NB4 (cell line): ENCODE data around the gene KLF16.

ENCODE experiments used
- DNase-seq: peaks from one replicate; pipeline ENCODE4 v3.0.0; 2010; ENCODE audit warnings: low read depth
- H3K4me3 ChIP-seq: one replicate; pipeline ENCODE4 v1.5.1; 2011; ENCODE audit warnings: mild to moderate bottlenecking, low read depth, low read length, moderate library complexity
- CTCF ChIP-seq: IDR thresholded peaks from one replicate; pipeline ENCODE4 v1.5.1; 2012; ENCODE audit warnings: low read depth, low read length
- MYC ChIP-seq: IDR thresholded peaks from 2 replicates; pipeline ENCODE4 v1.6.1; 2011; ENCODE audit warnings: low read depth, low read length
- POLR2A ChIP-seq: IDR thresholded peaks from 2 replicates; pipeline ENCODE4 v1.6.1; 2011; ENCODE audit warnings: mild to moderate bottlenecking; ENCODE audit not compliant: insufficient read length; ENCODE audit errors: extremely low read depth
- TF ChIP-seq, protein P1 (sequence below): IDR thresholded peaks from 2 replicates; pipeline ENCODE4 v1.6.1; 2011; ENCODE audit warnings: low read depth, low read length

Gene KLF16

GRCh38 chr19:1861599-1862031 lies 1.8 kb downstream of the KLF16 start:
- DNase-seq, result no peak
- TF ChIP-seq POLR2A (no peak), CTCF (no peak)
- TF ChIP-seq, protein P1, sequence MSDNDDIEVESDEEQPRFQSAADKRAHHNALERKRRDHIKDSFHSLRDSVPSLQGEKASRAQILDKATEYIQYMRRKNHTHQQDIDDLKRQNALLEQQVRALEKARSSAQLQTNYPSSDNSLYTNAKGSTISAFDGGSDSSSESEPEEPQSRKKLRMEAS, result peak; percentile 42; the same call in 1 of the 2 replicates
- peak overlapping the region; percentile 77 for H3K4me3 ChIP-seq

DNA sequence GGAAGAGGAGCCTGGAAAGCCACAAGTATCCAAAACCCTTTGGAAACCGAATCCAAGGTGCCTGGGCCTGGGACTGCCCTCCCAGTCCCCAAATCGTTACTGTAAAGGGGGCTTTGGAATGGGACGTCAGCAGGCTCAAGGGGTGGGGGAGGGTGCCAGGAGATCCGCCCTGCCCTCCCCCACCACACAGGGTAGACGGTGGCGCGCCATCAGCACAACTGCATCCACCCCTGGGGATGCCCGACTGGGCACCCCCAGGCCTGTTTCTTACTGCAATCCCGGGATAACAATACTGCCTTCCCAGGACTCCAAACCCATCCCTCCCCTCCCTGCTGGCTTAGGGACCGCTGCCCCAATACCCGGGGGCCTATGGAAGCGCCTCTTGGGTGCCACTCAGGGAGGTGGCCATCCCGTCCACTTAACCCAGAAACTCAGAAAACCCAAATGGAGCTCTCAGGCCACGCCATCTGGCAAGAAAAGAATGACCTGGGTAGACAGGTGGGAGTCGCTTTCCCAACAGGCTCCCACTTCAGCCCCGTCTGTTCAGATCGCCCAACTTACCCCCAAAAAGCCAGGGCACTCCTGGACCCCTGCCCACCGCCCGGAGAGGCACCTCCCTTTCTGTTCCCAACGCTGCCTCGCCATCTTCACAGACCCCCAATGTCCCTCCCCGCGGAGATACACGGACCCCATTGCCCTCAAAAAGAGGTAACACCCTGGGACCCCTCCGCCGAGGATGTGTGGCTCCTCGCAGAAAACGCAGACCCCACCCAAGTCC lies 2.4 kb downstream of the KLF16 start:
- peak overlapping the region; percentile 77 for H3K4me3 ChIP-seq
- no peak for DNase-seq
- no peak for TF ChIP-seq MYC
- TF ChIP-seq, protein P1, result no peak
- no peak for TF ChIP-seq CTCF
- TF ChIP-seq POLR2A, result no peak

DNA sequence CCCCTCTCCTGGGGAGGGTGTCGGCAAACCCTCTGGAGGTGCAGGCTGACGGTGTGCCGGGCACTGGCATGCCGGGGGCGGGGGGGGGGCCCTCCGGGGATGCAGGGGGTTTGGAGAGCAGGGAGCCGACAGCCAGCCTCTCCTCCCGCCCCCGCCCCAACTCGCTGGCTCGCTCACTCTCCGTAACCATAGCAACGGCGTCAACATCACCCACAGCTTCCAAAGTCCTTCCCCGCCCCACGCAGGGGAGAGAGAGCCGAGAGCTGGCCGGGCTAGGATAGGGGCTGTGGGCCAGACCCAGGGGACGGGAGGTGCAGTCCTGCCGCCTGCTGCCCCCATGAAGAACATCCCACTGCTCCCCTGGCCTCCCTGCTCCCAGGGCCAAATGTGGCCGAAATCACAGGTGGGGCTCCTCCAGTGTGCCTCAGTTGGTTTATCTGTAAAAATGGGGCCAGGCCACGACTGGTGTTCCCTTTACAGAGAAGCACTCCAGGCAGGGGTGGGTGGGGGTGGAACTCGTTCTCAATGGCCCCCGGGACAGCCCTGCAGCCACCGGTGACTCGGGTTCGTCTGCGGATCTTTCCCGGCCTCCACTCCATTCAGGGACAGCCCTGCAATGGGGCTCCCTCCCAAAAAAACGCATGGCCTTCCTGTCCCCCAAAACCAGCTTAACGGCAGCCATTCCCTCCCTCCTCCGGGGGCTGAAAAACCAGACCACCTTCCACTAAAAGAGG lies 3.2 kb downstream of the KLF16 start:
- DNase-seq, result peak; percentile 68
- H3K4me3 ChIP-seq, result peak overlapping the region; percentile 77
- TF ChIP-seq, protein P1, result no peak
- TF ChIP-seq CTCF, result no peak
- no peak for TF ChIP-seq POLR2A
- TF ChIP-seq MYC, result no peak

DNA sequence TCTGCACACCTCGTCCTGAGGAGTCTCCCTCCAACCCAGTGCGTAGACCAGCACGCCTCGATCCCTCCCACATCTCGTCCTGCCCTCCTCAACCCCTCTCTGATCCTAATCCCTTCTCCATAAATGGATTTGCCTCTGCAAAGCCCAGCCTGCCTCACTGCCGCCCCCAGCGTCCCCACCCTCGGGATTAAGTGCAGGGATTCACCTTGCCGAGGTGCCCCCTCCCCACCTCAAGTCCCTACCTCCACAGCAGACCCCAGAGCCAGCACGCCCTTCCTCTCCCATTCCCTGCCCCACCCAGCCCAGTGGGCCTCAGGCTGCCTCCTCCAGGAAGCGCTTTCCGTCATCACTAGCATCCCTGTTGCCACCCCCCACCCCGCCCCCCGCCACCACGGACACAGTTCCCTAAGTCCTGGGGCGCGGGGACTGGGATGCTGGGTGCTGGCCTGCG lies 4.0 kb downstream of the KLF16 start:
- DNase-seq, result no peak
- TF ChIP-seq, protein P1, result no peak
- TF ChIP-seq CTCF, result no peak
- TF ChIP-seq MYC, result no peak
- H3K4me3 ChIP-seq, result no peak overlapping the region

DNA sequence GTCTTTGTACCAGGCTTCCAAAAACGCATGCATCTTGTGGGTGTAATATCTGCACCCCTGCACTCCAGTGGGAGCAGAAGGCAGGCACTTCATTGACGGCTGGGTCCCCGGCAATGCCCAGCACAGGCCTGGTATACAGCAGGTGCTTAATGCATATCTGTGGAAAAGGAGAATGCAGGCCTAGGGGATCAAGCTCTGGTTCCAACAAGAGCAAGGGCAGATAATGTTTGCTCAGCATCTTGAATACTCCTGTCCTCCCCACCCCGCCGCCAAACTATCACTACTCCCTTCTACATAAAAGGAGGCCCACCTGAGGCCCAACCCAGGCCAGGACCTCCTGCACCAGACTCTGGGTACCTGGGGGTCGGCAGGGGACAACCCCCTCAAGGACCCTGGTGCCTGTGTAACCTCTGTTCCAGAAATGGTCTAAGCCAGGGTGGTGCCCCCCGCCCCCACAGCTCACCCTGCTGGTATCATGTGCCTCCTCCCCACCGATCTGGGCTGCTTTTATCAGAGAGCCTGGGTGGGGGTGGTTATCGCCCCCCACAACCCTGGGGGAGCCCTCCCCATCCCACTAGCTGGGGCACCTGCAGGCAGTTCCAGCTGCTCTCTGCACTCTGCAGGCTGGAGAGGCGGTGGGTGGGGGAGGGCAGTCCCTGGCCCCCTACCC lies 4.8 kb downstream of the KLF16 start:
- H3K4me3 ChIP-seq, result peak overlapping the region; percentile 49
- no peak for DNase-seq

More for the DNA sequence above, 4.8 kb downstream of the KLF16 start:
- TF ChIP-seq MYC, result no peak
